Muscle layer of colon (tissue), 2 donors: Measurements from ENCODE around the gene EPHA10.

Source experiments
- H3K27ac ChIP-seq: one replicate; pipeline ENCODE4 v1.7.0; 2013; ENCODE audit warnings: low read depth, mild to moderate bottlenecking, low read length, moderate library complexity
- H3K27me3 ChIP-seq, 2 donors: one replicate each; pipeline ENCODE4 v1.7.0; 2013; ENCODE audit warnings: low read length in 2 of 2, mild to moderate bottlenecking in 2 of 2; ENCODE audit not compliant: insufficient read depth in 2 of 2, control insufficient read depth in 1 of 2
- H3K36me3 ChIP-seq: one replicate; pipeline ENCODE4 v1.7.0; 2013; ENCODE audit warnings: mild to moderate bottlenecking, low read length; ENCODE audit not compliant: insufficient read depth
- H3K4me1 ChIP-seq: one replicate; pipeline ENCODE4 v1.7.0; 2013; ENCODE audit warnings: mild to moderate bottlenecking, low read length; ENCODE audit not compliant: insufficient read depth
- H3K4me3 ChIP-seq, 2 donors: one replicate each; pipeline ENCODE4 v1.7.0; 2013; ENCODE audit warnings: low read length in 2 of 2, low read depth in 1 of 2, mild to moderate bottlenecking in 1 of 2, moderate library complexity in 1 of 2
- H3K9ac ChIP-seq: one replicate; pipeline ENCODE4 v1.7.0; 2013; ENCODE audit warnings: low read length
- H3K9me3 ChIP-seq: one replicate; pipeline ENCODE4 v1.7.0; 2013; ENCODE audit warnings: mild to moderate bottlenecking, low read length
- donor health status: abdominal sarcoma.
- donor health status: Adenocarcinoma of cecum.

EPHA10 gene

GRCh38 chr1:37764414-37764825 is 500 bp downstream of the EPHA10 start:
- Histone ChIP-seq H3K27ac (no peak overlapping the region), H3K4me1 (no peaks in the 10 kb centered on the region), H3K27me3 (peaks cover 31 to 46% of the 10 kb centered on the region in 2 donors), H3K36me3 (no peaks in the 10 kb centered on the region), H3K9ac (no peak overlapping the region), H3K9me3 (no peaks in the 10 kb centered on the region), H3K4me3 (no peak overlapping the region)

GRCh38 chr1:37763791-37764413 is 1.0 kb downstream of the EPHA10 start:
- no peak overlapping the region for H3K27ac ChIP-seq
- H3K27me3 ChIP-seq = peaks cover 31 to 41% of the 10 kb centered on the region in 2 donors
- no peak overlapping the region for H3K4me3 ChIP-seq

GRCh38 chr1:37762516-37762915 is 2.4 kb downstream of the EPHA10 start:
- H3K4me1 ChIP-seq = no peaks in the 10 kb centered on the region
- H3K27ac ChIP-seq = no peak overlapping the region
- H3K36me3 ChIP-seq = no peaks in the 10 kb centered on the region
- H3K4me3 ChIP-seq = no peak overlapping the region
- H3K27me3 ChIP-seq = peaks cover 31 to 40% of the 10 kb centered on the region in 2 donors
- no peak overlapping the region for H3K9ac ChIP-seq
- no peaks in the 10 kb centered on the region for H3K9me3 ChIP-seq

More at GRCh38 chr1:37763791-37764413, 1.0 kb downstream of the EPHA10 start:
- H3K4me1 ChIP-seq = no peaks in the 10 kb centered on the region
- H3K36me3 ChIP-seq = no peaks in the 10 kb centered on the region
- no peak overlapping the region for H3K9ac ChIP-seq
- H3K9me3 ChIP-seq = no peaks in the 10 kb centered on the region

- Histone ChIP-seq H3K4me3 (no peak overlapping the region), H3K27ac (no peak overlapping the region), H3K27me3 (peaks cover 25 to 40% of the 10 kb centered on the region in 2 donors)
These were observed 3.4 kb downstream of the EPHA10 start for GRCh38 chr1:37761416-37762095.

GRCh38 chr1:37759451-37759850 is 5.5 kb downstream of the EPHA10 start:
- Histone ChIP-seq H3K9me3 (no peaks in the 10 kb centered on the region), H3K27me3 (peaks cover 12 to 28% of the 10 kb centered on the region in 2 donors), H3K9ac (no peak overlapping the region), H3K4me3 (no peak overlapping the region), H3K36me3 (no peaks in the 10 kb centered on the region), H3K4me1 (no peaks in the 10 kb centered on the region), H3K27ac (no peak overlapping the region)

More at GRCh38 chr1:37761416-37762095, 3.4 kb downstream of the EPHA10 start:
- H3K9ac ChIP-seq = no peak overlapping the region
- no peaks in the 10 kb centered on the region for H3K4me1 ChIP-seq
- H3K9me3 ChIP-seq = no peaks in the 10 kb centered on the region
- no peaks in the 10 kb centered on the region for H3K36me3 ChIP-seq

- Histone ChIP-seq H3K27ac (no peak overlapping the region), H3K27me3 (peaks cover 3 to 26% of the 10 kb centered on the region in 2 donors), H3K4me3 (no peak overlapping the region), H3K4me1 (no peaks in the 10 kb centered on the region), H3K36me3 (no peaks in the 10 kb centered on the region), H3K9ac (no peak overlapping the region), H3K9me3 (no peaks in the 10 kb centered on the region)
These were observed 8.9 kb downstream of the EPHA10 start for GRCh38 chr1:37755951-37756560.

GRCh38 chr1:37755290-37755689 is 9.6 kb downstream of the EPHA10 start:
- H3K9me3 ChIP-seq = no peaks in the 10 kb centered on the region
- H3K4me3 ChIP-seq = no peak overlapping the region
- H3K27me3 ChIP-seq = peaks cover 3 to 29% of the 10 kb centered on the region in 2 donors
- H3K9ac ChIP-seq = no peak overlapping the region
- no peaks in the 10 kb centered on the region for H3K4me1 ChIP-seq
- H3K27ac ChIP-seq = no peak overlapping the region
- no peaks in the 10 kb centered on the region for H3K36me3 ChIP-seq

- peaks cover 3 to 31% of the 10 kb centered on the region in 2 donors for H3K27me3 ChIP-seq
- H3K4me1 ChIP-seq = no peaks in the 10 kb centered on the region
- no peak overlapping the region for H3K27ac ChIP-seq
- no peaks in the 10 kb centered on the region for H3K36me3 ChIP-seq
- H3K9ac ChIP-seq = no peak overlapping the region
- H3K9me3 ChIP-seq = no peaks in the 10 kb centered on the region
- no peak overlapping the region for H3K4me3 ChIP-seq
These were observed 11.2 kb downstream of the EPHA10 start for GRCh38 chr1:37753473-37754321.

GRCh38 chr1:37752583-37753471 is 12.1 kb downstream of the EPHA10 start:
- Histone ChIP-seq H3K4me1 (no peaks in the 10 kb centered on the region), H3K9me3 (no peaks in the 10 kb centered on the region), H3K27me3 (peaks cover 3 to 31% of the 10 kb centered on the region in 2 donors), H3K36me3 (no peaks in the 10 kb centered on the region), H3K27ac (no peak overlapping the region), H3K9ac (no peak overlapping the region), H3K4me3 (no peak overlapping the region)

GRCh38 chr1:37752213-37752582 is 12.7 kb downstream of the EPHA10 start:
- peaks cover 3 to 31% of the 10 kb centered on the region in 2 donors for H3K27me3 ChIP-seq
- no peaks in the 10 kb centered on the region for H3K4me1 ChIP-seq
- no peak overlapping the region for H3K9ac ChIP-seq

More at GRCh38 chr1:37752213-37752582, 12.7 kb downstream of the EPHA10 start:
- Histone ChIP-seq H3K27ac (no peak overlapping the region), H3K36me3 (no peaks in the 10 kb centered on the region), H3K4me3 (no peak overlapping the region), H3K9me3 (no peaks in the 10 kb centered on the region)
